HG02623 (cell line): ENCODE measurements around the gene NPDC1.

Source experiments
- ATAC-seq: cut with Tn5 transposase; IDR thresholded peaks from one replicate; pipeline ENCODE4 v1.9.1; 2021; ENCODE audit warnings: moderate library complexity; ENCODE audit not compliant: unreplicated experiment

Gene NPDC1

GRCh38 chr9:137057545-137057944 lies 11.6 kb upstream of the NPDC1 start:
- ATAC-seq = no peak

- ATAC-seq = no peak
Observed at GRCh38 chr9:137056739-137057415, 10.9 kb upstream of the NPDC1 start.

- no peak for ATAC-seq
Observed at GRCh38 chr9:137055385-137056364, 9.7 kb upstream of the NPDC1 start.

- no peak for ATAC-seq
Observed at GRCh38 chr9:137054932-137055384, 9.0 kb upstream of the NPDC1 start.

- ATAC-seq = no peak
Observed at GRCh38 chr9:137053944-137054931, 8.3 kb upstream of the NPDC1 start, which contains the start of gene ENTPD2. ENTPD2 (minus strand) TSS chr9:137054061; CDS start chr9:137053997, 64 bp downstream.

- no peak for ATAC-seq
Observed at GRCh38 chr9:137052998-137053943, 7.3 kb upstream of the NPDC1 start.

GRCh38 chr9:137052293-137052692 lies 6.3 kb upstream of the NPDC1 start:
- no peak for ATAC-seq

GRCh38 chr9:137051145-137051724 lies 5.3 kb upstream of the NPDC1 start:
- ATAC-seq = no peak

GRCh38 chr9:137050570-137050969 lies 4.6 kb upstream of the NPDC1 start:
- ATAC-seq = no peak

- ATAC-seq = no peak
Observed at GRCh38 chr9:137049544-137050449, 3.8 kb upstream of the NPDC1 start.

- ATAC-seq = no peak
Observed at GRCh38 chr9:137048655-137049543, 2.9 kb upstream of the NPDC1 start.

- no peak for ATAC-seq
Observed at GRCh38 chr9:137045294-137046087, 486 bp downstream of the NPDC1 start.

- no peak for ATAC-seq
Observed at GRCh38 chr9:137044502-137045177, 1.3 kb downstream of the NPDC1 start.

- no peak for ATAC-seq
Observed at GRCh38 chr9:137044037-137044436, 1.9 kb downstream of the NPDC1 start.
